Choroid plexus epithelial cell (primary cell): ENCODE results near the gene MRPL43.

ENCODE experiments used
- DNase-seq: peaks from one replicate; pipeline ENCODE4 v3.0.0-alpha.2; 2010; ENCODE audit warnings: low read depth
- H3K4me3 ChIP-seq: 2 replicates; pipeline ENCODE4 v1.5.1; 2011; ENCODE audit warnings: low read depth, mild to moderate bottlenecking, control low read depth, low read length, moderate library complexity
- CTCF ChIP-seq: conservative IDR thresholded peaks from 2 replicates; pipeline ENCODE4 v1.5.1; 2011; ENCODE audit warnings: low read depth, mild to moderate bottlenecking, control low read depth, inconsistent platforms, low read length, moderate library complexity

MRPL43 gene

GRCh38 chr10:100972904-100973535 lies 14.3 kb downstream of the MRPL43 start:
- DNase-seq = no peak
- TF ChIP-seq CTCF = no peak
- H3K4me3 ChIP-seq = no peak overlapping the region

GRCh38 chr10:100972115-100972903 lies 15.0 kb downstream of the MRPL43 start:
- no peak for TF ChIP-seq CTCF
- DNase-seq = no peak
- no peak overlapping the region for H3K4me3 ChIP-seq

- H3K4me3 ChIP-seq = no peak overlapping the region
- TF ChIP-seq CTCF = no peak
- DNase-seq = no peak
These were observed 16.1 kb downstream of the MRPL43 start for GRCh38 chr10:100970914-100971811.

GRCh38 chr10:100970076-100970913 lies 17.0 kb downstream of the MRPL43 start:
- TF ChIP-seq CTCF = no peak
- DNase-seq = no peak
- H3K4me3 ChIP-seq = peak overlapping the region; percentile 67

GRCh38 chr10:100969187-100970075 lies 17.9 kb downstream of the MRPL43 start, which contains the start of gene SEMA4G:
TSS of gene SEMA4G (plus strand) at chr10:100969504. CDS start at chr10:100972913, 3,409 bp downstream.
- peak; percentile 80 for TF ChIP-seq CTCF
- peak within 1 kb of the TSS; percentile 67 for H3K4me3 ChIP-seq
- DNase-seq = peak; percentile 28
